Calu3 (cell line): ENCODE measurements around the gene KRT73. TPM values are rescaled to one million over a fixed set of nuclear protein-coding genes. Genes with fewer than 3 reads are reported as not detected.

ENCODE experiments used
- BruUV-seq: library from RNA; stranded (reverse); fragments of 400-500 nt; replicated peaks from 2 replicates; lab custom pipeline; 2021; lab: Mats Ljungman, UMichigan
- CTCF ChIA-PET: fragments of 300-600 bp; sonication (Branson Sonifier 250); formaldehyde crosslinking; loops from one replicate; lab custom pipeline; 2022; ENCODE audit warnings: antibody characterized with exemption; lab: Charles Lee
- DNase-seq: peaks from one replicate; pipeline ENCODE4 v3.0.0; 2022
- H3K27ac Mint-ChIP-seq: one replicate; pipeline ENCODE4 v1.8.0; 2022; ENCODE audit warnings: mixed read lengths; ENCODE audit not compliant: unreplicated experiment
- H3K27me3 Mint-ChIP-seq: one replicate; pipeline ENCODE4 v1.8.0; 2022; ENCODE audit warnings: mixed read lengths; ENCODE audit not compliant: unreplicated experiment
- H3K36me3 Mint-ChIP-seq: one replicate; pipeline ENCODE4 v1.8.0; 2022; ENCODE audit warnings: mild to moderate bottlenecking, moderate library complexity, mixed read lengths; ENCODE audit not compliant: insufficient read depth, unreplicated experiment
- H3K4me1 Mint-ChIP-seq: one replicate; pipeline ENCODE4 v1.8.0; 2022; ENCODE audit warnings: mild to moderate bottlenecking, low read depth, mixed read lengths; ENCODE audit not compliant: unreplicated experiment
- H3K4me3 Mint-ChIP-seq: one replicate; pipeline ENCODE4 v1.8.0; 2022; ENCODE audit warnings: mild to moderate bottlenecking, low read depth, moderate library complexity, mixed read lengths; ENCODE audit not compliant: unreplicated experiment
- H3K9me3 Mint-ChIP-seq: one replicate; pipeline ENCODE4 v1.8.0; 2022; ENCODE audit warnings: low read depth, mixed read lengths; ENCODE audit not compliant: unreplicated experiment
- intact Hi-C: fragments of 100-400 bp; cut with micrococcal nuclease; formaldehyde crosslinking; loops from one replicate; pipeline ENCODE4 v1.10.0; 2022; ENCODE audit not compliant: unreplicated experiment
- total RNA-seq: library from RNA; stranded (reverse); gene quantifications from 2 replicates; pipeline ENCODE4 v1.2.3, GENCODE V29; 2022
- TF ChIP-seq, protein P1 (sequence below): fragments of 200-600 bp; IDR thresholded peaks from one replicate; pipeline ENCODE4 v1.8.0; 2022; ENCODE audit warnings: antibody characterized with exemption; ENCODE audit not compliant: unreplicated experiment

Gene KRT73
- total RNA-seq, 1 experiment from 2014 or later, result not detected

DNA sequence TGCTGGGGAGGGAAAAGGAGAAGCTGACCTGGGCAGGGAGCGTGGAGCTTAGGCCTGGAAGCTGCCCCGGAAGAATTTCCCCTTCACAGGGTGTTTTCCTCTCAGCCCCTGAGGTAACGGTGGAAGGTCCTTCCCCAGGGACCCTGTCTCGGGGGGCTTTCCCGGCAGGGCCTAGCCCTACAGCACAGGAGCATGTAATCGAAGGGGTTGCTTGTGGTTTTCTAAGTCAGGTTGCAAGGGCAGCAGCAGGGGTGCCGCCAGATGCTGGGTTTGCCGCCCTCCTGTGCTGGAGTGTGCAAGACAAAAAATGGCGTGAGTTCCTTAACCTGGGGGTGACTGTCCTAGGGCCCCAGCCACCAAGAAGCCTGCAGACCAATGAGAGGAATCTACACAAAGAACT, 43.1 kb downstream of the KRT73 start:
- TF ChIP-seq, protein P1, sequence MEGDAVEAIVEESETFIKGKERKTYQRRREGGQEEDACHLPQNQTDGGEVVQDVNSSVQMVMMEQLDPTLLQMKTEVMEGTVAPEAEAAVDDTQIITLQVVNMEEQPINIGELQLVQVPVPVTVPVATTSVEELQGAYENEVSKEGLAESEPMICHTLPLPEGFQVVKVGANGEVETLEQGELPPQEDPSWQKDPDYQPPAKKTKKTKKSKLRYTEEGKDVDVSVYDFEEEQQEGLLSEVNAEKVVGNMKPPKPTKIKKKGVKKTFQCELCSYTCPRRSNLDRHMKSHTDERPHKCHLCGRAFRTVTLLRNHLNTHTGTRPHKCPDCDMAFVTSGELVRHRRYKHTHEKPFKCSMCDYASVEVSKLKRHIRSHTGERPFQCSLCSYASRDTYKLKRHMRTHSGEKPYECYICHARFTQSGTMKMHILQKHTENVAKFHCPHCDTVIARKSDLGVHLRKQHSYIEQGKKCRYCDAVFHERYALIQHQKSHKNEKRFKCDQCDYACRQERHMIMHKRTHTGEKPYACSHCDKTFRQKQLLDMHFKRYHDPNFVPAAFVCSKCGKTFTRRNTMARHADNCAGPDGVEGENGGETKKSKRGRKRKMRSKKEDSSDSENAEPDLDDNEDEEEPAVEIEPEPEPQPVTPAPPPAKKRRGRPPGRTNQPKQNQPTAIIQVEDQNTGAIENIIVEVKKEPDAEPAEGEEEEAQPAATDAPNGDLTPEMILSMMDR, result no peak
- Mint-ChIP-seq H3K9me3 (no peaks in the 10 kb centered on the region), H3K4me3 (no peak overlapping the region), H3K36me3 (no peaks in the 10 kb centered on the region), H3K27ac (no peak overlapping the region), H3K27me3 (peaks cover 70% of the 10 kb centered on the region), H3K4me1 (no peaks in the 10 kb centered on the region)
- no TSS peak for BruUV-seq
- DNase-seq, result no peak
- intact Hi-C loops, result no loop called here
- CTCF ChIA-PET, result no interaction called here

DNA sequence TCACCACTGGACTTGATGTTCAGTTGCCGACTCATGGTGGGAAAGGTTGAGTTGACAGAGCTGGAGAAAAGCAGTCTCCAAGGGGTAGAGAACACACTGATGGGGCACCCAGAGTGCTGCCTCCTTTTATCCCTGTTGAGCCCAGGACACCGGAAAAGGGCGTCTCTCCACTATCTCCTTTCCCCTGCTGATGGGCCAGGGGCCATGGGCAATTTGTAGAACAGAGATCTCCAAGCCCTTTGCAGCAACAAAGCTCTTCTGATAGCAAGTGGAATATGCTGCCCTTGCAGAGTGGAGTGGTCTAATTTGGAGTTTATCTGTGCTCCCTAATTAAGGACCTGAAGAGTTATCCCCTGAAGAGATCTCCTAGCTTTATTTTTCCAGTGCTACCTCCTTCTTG, 44.6 kb downstream of the KRT73 start, which contains the start of gene KRT74:
Gene KRT74, minus strand, starts transcription at position 101 of the 400 bp plus-strand sequence. Its CDS starts 66 bp downstream, at position 35.
- TF ChIP-seq, protein P1, result no peak
- no peak for DNase-seq
- CTCF ChIA-PET, result no interaction called here
- H3K9me3 Mint-ChIP-seq, result no peaks in the 10 kb centered on the region
- H3K4me1 Mint-ChIP-seq, result no peaks in the 10 kb centered on the region
- no peaks in the 10 kb centered on the region for H3K36me3 Mint-ChIP-seq
- BruUV-seq, result no TSS peak
- intact Hi-C loops, result no loop called here
- no peak within 1 kb of the TSS for H3K4me3 Mint-ChIP-seq
- peaks cover 80% of the 10 kb centered on the region for H3K27me3 Mint-ChIP-seq
- no peak within 1 kb of the TSS for H3K27ac Mint-ChIP-seq

DNA sequence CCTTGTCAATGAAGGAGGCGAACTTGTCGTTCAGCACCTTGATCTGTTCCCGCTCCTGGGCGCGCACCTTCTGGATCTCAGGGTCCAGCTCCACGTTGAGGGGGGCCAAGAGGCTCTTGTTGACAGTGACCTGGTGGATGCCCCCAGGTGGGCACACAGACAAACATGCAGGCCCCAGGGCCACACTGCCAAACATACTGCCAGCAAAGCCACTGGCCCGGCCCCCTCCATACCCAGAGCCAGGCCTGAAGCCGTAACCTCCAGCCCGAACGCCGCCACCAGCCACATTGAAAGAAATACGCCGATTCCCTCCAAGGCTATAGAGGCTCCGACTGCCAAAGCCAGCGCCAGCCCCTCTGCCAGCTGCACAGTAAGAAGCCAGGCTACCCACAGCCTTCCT, 45.1 kb downstream of the KRT73 start:
- no TSS peak for BruUV-seq
- H3K27me3 Mint-ChIP-seq, result peaks cover 80% of the 10 kb centered on the region
- TF ChIP-seq, protein P1, result no peak
- no peak overlapping the region for H3K4me3 Mint-ChIP-seq
- CTCF ChIA-PET, result no interaction called here
- intact Hi-C loops, result no loop called here
- no peaks in the 10 kb centered on the region for H3K9me3 Mint-ChIP-seq
- H3K4me1 Mint-ChIP-seq, result no peaks in the 10 kb centered on the region
- H3K36me3 Mint-ChIP-seq, result no peaks in the 10 kb centered on the region
- no peak for DNase-seq
- no peak overlapping the region for H3K27ac Mint-ChIP-seq

DNA sequence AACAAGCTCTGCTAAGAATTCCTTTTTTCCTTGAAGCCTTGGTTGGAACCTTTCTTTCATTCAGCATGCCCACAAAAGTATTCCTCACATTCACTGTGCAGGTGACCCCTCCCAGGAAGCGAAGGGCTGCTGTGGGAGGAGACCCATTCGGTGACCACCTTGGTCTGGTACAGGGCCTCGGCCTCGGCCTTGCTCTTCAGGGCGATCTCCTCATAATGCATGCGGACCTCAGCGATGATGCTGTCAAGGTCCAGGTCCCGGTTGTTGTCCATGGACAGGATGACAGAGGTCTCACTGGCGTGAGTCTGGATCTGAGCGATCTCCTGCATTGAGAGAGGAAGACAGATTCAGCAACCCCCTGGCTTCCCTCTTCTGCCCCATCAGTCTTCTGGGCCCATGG, 47.8 kb downstream of the KRT73 start:
- no peaks in the 10 kb centered on the region for H3K4me1 Mint-ChIP-seq
- CTCF ChIA-PET, result no interaction called here
- H3K27me3 Mint-ChIP-seq, result peaks cover 82% of the 10 kb centered on the region
- TF ChIP-seq, protein P1, result no peak
- DNase-seq, result no peak
- intact Hi-C loops, result no loop called here
- no peak overlapping the region for H3K4me3 Mint-ChIP-seq
- H3K27ac Mint-ChIP-seq, result no peak overlapping the region
- no peaks in the 10 kb centered on the region for H3K36me3 Mint-ChIP-seq
- H3K9me3 Mint-ChIP-seq, result no peaks in the 10 kb centered on the region
- BruUV-seq, result no TSS peak
